ENCODE data around the gene LAMA4.
"Not testable (repeated sequence)": the region's sequence is repeated elsewhere in the genome, so short reads cannot be mapped to it uniquely, and the experiment has no call there.

LAMA4 gene

GRCh38 chr6:112207131-112207530, 47.2 kb downstream of the LAMA4 start:
- DNase-seq, result no peak

- no peak for DNase-seq
Observed at GRCh38 chr6:112206110-112206458, 48.3 kb downstream of the LAMA4 start.

- no peak for DNase-seq
Observed at GRCh38 chr6:112205427-112206109, 48.8 kb downstream of the LAMA4 start.

DNA sequence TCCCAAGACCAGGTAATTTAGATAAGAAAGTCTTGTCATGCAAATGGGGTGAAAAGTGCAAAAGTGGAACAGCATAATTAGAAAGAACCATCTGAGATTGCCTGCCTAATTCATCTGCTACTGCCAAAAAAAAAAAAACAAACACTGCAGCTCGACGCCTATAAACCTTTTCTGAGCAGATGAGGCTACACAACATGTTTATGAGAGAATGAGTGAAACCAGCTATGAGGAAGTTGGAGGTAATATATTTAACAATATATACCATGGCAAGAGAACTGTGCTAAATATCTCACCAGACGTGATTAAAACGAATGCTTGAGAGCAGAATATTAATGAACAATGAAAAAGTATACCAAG, 50.0 kb downstream of the LAMA4 start:
- DNase-seq, result no peak

- no peak for DNase-seq
Observed at GRCh38 chr6:112203577-112204349, 50.6 kb downstream of the LAMA4 start.

GRCh38 chr6:112202639-112203341, 51.6 kb downstream of the LAMA4 start:
- DNase-seq, result no peak

DNA sequence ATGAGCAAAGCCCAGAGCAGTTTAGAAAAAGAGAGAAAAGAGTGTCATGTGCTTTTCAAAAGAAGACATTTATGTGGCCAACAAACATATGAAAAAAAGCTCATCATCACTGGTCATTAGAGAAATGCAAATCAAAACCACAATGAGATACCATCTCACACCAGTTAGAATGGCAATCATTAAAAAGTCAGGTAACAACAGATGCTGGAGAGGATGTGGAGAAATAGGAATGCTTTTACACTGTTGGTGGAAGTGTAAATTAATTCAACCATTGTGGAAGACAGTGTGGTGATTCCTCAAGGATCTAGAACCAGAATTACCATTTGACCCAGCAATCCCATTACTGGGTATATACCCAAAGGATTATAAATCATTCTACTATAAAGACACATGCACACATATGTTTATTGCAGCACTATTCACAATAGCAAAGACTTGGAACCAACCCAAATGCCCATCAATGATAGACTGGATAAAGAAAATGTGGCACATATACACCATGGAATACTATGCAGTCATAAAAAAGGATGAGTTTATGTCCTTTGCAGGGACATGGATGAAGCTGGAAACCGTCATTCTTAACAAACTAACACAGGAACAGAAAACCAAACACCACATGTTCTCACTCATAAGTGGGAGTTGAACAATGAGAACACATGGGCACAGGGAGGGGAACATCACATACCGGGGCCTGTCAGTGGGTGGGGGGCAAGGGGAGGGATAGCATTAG, 54.0 kb downstream of the LAMA4 start:
- DNase-seq, result not testable (repeated sequence)

DNA sequence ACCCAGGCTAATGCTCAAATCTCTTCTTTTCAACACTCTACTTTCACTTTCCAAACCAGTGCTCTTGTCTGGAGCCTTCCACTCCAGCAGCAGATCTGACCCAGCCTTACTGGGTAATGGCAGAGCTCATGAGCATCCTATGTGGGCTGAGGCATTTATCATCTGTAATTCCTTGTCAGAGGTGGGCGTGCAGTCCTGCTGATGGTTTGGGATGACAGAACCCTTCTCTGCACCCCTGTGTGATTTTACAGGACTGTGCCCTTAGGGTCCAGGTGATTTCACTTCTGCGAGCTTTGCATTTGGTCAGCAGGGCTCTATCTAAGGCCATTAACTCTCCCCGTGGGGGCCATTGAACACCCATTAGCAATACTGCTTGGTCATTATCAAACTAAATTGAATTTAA, 55.4 kb downstream of the LAMA4 start:
- DNase-seq, result no peak

GRCh38 chr6:112198582-112198981, 55.8 kb downstream of the LAMA4 start:
- no peak for DNase-seq

DNA sequence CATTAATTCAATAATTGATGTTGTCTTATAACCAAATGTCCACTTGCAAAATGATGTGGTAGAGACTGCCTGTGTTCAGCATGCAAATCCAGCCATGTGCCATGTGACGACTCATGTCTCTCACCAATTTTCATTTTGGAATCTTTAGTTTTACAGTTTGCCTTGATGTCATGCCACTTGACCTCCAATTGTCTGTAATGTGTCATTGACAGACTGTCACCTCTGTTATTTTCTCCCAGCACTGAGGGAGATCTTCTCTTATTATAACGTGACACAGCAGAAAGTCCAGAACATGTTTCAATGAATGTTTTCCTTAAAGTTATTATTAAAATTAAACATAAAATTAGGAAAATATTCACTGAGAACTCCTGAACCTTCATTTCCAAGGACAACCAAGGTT, 56.7 kb downstream of the LAMA4 start:
- DNase-seq, result no peak

DNA sequence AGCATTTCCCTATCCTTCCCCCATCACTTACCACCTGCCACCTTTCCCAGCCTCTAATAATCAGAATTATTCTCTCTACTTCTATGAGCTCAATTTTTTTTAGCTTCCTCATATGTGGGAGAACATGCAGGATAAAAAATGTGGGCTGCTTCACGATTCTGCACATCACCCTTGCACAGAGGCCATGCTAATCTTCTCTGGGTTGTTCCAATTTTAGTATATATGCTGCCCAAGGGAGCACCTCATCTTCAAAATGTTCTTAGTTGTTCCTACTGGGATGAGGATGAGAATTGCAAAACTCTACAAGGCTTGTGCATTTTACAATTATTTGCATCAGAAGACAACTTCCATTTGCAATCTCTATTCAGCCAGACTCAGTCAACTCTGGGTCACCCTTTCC, 58.1 kb downstream of the LAMA4 start:
- DNase-seq, result no peak

GRCh38 chr6:112195166-112195565, 59.2 kb downstream of the LAMA4 start:
- DNase-seq, result no peak

DNA sequence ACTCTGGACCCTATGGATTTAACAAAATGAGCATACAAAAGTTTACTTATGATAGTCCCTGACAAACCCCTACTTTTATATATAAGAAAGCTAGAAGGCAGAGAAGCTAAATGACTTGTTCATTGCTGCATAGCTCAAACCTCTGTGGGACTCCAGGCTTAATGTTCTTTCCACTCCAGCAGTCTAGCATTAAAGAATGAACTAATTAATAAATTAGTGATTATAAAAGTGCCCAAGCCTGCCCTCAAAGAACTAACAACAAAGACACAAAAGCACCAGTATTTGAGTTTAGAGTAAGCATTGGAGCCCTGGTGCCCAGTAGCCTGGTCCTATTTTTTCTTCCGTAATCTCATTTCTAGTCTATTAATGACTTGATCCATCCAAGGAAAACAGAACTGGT, 59.9 kb downstream of the LAMA4 start:
- no peak for DNase-seq

- no peak for DNase-seq
Observed at GRCh38 chr6:112193535-112194051, 60.8 kb downstream of the LAMA4 start.

GRCh38 chr6:112193117-112193516, 61.2 kb downstream of the LAMA4 start:
- DNase-seq, result no peak

DNA sequence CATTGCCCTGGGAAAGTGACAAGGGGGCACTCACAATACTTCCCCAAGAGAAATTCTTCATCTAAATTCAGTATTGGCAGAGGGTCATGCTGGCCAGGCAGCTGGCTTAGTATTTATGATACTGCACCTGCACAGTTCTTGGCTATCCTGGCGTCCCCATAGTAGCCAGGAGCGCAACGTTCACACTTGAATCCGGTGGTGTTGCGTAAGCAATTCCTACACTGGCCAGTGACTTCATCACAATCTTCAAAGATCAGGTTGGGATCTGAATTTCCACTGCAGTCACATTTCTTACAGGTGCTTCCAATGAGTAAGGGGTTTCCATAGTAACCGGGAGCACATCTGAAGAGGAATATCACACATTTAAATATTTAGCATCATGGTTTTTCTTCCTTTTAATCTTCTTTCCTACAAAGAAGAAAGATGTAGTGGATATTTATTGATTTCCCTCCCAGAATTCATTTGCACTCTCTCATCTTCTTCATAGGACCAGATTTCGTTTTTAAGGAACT, 62.8 kb downstream of the LAMA4 start:
- no peak for DNase-seq

DNA sequence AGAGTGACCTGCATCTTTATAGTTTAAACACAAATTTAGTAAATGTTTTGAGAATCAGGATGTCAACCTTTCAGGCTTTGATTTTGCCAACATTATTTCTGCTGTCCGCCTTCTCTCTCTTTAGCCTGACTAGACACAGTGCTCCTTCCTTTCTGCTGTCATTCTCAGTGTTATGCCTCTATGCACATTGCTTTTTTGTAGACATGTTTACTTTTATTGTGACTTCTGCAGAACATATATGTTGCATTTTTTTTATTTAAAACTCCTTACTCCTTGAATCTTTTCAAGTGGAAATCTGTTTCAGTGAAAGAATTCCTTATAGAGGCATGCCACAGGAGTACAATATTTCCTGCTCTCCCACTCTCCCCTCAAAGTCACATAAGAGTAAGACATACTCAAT, 64.2 kb downstream of the LAMA4 start:
- DNase-seq, result no peak

- DNase-seq, result no peak
Observed at GRCh38 chr6:112189494-112189893, 64.9 kb downstream of the LAMA4 start.

DNA sequence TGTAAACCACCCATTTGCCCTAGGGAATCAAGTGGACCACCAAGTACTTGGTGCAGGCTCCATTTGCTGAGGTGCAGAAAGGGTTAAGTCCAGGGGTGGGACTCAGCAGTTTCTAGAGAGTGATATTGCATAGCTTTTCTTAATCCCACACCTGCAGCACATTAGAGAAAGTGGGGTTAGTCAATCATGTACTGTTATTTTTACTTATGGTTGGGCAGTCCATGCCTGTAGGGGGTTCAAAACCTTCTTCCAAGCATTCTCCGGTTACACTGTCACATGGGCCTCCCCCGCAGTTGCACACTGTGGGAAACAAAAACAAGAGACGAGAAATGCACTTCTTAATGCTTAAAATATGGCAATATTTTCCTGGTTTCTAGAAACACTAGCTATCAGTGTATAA, 65.5 kb downstream of the LAMA4 start:
- no peak for DNase-seq

GRCh38 chr6:112187736-112188135, 66.6 kb downstream of the LAMA4 start:
- DNase-seq, result no peak

DNA sequence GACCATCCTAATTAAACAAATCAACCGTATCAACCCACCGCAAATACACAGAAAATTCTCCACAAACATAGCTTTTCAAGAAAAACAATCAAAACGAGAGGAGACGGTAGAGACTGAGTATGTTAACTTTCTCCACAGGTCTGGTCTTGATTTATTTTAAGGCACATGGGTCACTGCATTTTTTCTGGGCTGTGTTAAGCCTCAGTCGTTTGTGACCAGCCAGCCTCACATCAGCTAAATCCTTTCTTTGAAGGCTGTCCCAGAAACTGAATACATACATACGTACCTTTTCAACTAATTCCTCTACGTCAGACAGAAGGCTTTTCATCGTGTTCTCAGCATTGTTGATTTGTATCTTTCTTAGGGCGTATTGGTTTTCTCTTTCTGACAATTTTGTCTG, 69.4 kb downstream of the LAMA4 start:
- DNase-seq, result no peak

GRCh38 chr6:112183271-112183671, 71.1 kb downstream of the LAMA4 start:
- DNase-seq, result no peak

DNA sequence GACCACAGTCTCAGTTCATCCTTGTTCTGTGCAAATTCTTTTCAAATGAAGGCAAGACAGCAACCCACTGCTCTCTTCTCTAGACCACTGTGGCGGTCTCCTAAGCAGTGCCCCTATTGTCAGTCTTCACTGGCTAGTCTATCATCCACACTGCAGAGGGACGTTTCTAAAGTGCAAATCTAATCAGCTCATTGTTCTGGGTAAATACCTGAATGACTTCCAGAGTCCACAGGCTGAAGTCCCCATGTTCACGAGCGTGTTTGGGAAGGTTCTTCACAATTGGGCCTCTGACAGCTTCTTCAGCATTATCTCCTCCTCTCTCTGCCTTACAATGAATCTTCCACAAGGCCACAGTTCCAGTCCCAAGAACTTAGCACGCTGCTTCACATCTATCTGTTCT, 73.2 kb downstream of the LAMA4 start:
- no peak for DNase-seq
